Central memory CD4-positive, alpha-beta T cell (primary cell): ENCODE data around the gene GNGT2.

Experiments
- DNase-seq: peaks from one replicate; pipeline ENCODE4 v3.0.0; 2022
- total RNA-seq, 3 experiments: gene quantifications; one replicate each; lab custom pipeline; 2026; lab: John Stamatoyannopoulos, UW

Gene GNGT2
- 0.39 to 2.1 (median 0.76) reads per million in 3 experiments for total RNA-seq

DNA sequence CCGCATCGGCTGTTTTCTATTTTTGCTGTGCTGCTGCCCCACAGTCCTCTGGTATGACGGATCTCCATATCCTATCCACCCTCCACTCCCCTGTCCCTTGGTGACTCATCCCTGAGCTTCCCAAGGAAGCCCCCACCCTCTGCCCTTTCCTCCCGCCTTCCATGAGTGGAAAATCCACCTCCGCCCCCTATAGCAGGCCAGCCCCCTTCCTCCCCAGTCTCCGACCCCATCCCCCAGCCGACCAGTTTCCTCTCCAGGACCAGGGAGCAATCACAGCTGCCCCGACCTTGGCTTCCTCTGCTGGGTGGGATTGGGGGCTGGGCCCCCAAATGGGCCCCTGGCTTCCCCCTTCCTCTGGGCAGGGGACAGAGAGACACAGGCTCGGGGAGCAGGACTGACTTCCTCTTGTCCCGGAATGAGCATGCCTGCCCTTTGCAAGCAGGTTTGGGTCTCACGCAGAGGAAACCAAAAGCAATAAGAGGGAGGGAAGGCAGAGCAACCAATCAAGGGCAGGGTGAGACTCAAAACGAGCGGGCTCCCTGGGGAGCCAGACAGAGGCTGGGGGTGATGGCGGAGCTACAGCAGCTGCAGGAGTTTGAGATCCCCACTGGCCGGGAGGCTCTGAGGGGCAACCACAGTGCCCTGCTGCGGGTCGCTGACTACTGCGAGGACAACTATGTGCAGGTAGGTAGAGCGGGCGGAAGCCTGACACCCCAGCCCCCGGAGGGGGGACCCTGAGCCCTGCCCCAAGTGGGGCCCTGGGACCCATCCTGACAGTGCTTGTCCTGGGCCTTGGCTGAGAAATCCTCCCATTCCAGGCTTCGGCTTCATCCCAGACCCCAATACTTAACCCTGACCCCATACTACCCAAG is at the start of gene GNGT2, which contains the start of gene ABI3:
Gene GNGT2 (minus strand): TSS at position 417 of the 872 bp plus-strand sequence. CDS start 3,152 bp downstream, outside the sequence.
Gene ABI3 (plus strand): TSS at position 550 of the 872 bp plus-strand sequence. CDS start 18 bp downstream, at position 568.
- DNase-seq, result peak; percentile 65

DNA sequence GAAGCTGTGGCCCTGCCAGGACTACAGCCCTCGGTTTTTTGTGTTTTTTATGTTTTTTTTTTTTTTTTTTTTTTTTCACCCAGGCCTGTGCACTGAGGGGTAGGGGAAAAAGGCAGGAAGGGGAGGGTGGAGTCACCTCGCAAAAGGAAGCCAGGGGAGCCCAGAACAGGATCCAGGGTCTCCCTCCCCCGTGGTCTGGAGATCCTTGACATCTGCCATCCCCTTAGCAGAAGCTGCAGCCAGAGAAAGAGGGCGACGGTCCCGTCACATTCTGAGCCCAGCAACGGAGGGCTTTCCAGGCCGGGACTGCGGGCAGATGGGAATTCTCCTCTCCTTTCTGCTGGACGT is 49.3 kb upstream of the GNGT2 start:
- DNase-seq, result no peak

DNA sequence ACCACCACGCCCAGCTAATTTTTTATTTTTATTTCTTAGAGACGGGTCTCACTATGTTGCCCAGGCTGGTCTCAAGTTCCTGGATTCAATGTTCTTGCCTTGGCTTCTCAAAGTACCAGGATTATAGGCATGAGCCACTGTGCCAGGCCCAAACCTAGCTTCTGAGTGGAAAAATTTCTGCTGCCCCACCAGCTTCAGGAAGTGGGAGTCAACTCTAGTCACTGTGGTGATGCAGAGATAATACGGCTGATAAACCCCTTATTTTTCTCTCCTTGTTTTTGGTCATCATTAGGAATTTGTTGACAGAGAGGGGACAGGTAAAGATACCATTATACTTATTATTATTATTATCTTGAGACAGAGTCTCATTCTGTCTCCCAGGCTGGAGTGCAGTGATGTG is 48.0 kb upstream of the GNGT2 start:
- no peak for DNase-seq

GRCh38 chr17:49255125-49255524 is 44.8 kb upstream of the GNGT2 start:
- no peak for DNase-seq

DNA sequence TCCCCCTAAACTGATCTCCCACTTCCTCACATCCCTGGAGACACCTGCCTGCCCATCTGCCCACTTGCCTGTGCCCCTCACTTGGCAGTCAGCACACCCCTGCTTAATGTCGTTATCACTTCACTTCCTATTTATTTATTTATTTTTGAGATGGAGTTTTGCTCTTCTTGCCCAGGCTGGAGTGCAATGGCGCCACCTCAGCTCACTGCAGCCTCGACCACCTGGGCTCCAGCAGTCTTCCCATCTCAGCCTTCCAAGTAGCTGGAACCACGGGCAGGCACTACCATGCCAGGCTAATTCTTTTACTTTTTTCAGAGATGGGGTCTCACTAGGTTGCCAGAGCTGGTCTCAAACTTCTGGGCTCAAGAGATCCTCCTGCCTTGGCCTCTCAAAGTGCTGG is 43.7 kb upstream of the GNGT2 start:
- DNase-seq, result no peak

GRCh38 chr17:49252148-49252695 is 41.8 kb upstream of the GNGT2 start:
- no peak for DNase-seq

DNA sequence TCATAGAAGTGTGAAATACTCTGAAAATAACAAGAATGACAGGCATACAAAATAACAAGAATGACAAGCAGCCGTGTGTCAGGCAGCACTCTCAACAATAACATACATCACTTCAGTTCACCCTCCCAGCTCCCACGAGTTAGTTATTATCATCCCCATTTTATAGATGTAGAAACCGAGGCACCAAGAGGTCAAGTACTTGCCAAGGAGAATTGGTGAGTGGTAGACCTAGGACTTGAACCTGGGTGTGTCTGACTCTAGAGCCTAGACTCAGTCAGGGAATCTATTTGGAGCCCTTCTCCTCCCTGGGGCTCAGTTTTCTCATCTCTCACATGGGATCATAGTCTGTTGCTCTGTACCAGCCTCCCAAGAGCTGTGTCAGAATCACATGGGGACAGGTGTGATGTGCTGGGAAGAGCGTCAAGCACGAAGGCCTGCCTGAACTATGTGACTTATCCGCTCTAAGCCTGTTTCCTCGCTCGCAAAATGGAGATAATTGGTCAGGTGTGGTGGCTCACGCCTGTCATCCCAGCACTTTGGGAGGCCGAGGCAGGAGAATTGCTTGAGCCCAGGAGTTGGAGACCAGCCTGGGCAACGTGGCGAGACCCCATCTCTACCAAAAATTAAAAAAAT is 39.6 kb upstream of the GNGT2 start:
- no peak for DNase-seq

- no peak for DNase-seq
Observed at GRCh38 chr17:49249292-49249794, 39.0 kb upstream of the GNGT2 start.

GRCh38 chr17:49247944-49248343 is 37.6 kb upstream of the GNGT2 start:
- no peak for DNase-seq

- no peak for DNase-seq
Observed at GRCh38 chr17:49244839-49245238, 34.5 kb upstream of the GNGT2 start.

DNA sequence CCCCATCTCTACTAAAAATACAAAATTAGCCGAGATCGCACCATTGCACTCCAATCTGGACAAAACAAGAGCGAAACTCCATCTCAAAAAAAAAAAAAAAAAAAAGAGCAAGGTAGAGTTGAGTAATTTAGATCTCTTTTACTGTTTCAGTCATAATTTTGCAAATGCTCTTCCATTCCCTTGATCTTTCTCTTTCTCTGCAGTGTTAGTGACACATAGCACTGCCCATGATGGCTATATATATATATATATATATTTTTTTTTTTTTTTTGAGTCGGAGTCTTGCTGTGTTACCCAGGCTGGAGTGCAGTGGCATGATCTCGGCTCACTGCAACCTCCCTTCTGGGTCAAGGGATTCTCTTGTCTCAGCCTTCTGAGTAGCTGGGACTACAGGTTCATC is 32.4 kb upstream of the GNGT2 start:
- no peak for DNase-seq

GRCh38 chr17:49241692-49242397 is 31.5 kb upstream of the GNGT2 start:
- no peak for DNase-seq

- no peak for DNase-seq
Observed at GRCh38 chr17:49241040-49241439, 30.7 kb upstream of the GNGT2 start.

- DNase-seq, result no peak
Observed at GRCh38 chr17:49240619-49241018, 30.2 kb upstream of the GNGT2 start.

DNA sequence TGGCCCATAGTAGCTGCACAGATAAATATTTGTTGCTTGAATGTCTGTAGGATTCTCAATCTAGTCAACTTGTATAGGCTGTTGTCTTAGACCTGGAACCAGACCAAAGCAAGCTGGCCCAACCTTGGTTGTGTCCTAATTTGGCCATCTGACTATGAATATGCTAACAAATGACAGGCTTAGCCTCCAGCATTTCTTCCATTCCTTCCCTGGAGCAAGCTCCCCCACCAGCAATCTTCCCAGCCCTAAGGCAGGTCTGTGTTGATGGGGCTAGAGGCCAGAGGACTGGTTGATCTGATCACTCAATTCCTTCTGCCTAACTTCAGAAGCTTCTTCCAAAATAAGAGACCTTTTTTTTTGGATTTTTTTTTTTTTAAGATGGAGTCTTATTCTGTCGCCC is 29.6 kb upstream of the GNGT2 start:
- DNase-seq, result no peak

GRCh38 chr17:49235896-49236295 is 25.5 kb upstream of the GNGT2 start:
- no peak for DNase-seq

- no peak for DNase-seq
Observed at GRCh38 chr17:49234509-49235080, 24.2 kb upstream of the GNGT2 start.

GRCh38 chr17:49231563-49231894 is 21.2 kb upstream of the GNGT2 start:
- no peak for DNase-seq

DNA sequence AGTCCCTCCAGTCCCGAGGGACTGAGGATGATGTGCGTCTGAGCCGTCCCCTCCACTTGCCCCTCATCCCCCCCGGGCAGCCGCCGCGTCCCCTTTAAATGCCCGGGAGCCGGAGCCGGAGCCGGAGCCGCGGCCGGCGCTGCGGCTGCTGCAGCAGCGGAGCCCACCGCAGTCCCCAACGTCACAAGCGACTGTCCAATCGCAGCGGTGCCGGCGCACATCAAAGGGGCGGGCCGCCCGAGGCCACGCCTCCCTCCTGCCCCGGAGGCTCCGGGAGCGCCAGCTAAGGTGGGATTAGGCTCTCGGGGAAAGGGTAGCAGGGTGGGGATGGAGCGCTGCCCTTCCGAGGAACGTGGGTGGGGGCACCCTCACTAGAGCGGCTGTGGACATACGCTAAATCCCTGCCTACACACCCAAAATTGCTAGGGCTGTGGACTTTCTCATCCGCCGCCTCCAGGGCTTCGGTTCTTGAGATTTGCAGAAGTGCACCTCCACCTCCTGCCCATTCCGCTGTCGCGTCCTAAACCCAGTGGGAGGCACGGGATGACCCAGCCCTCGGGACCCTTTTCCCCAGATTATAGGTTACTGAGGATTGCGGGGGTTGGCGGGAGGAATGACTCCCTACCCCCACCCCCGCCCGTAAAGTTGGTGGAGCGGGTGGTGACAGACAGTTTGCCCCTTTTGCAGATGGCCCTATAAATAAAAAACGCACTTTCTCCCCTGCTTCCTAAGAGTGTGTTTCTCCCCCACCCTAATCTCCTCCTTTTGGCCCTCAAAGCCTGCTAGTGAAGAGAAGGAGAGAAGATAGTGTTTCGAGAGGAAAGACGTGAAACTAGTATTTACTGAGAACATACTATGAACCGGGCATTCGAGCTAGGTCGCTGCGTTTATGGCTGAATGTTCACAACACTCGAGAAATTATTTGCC is 20.5 kb upstream of the GNGT2 start, which contains the start of gene PHOSPHO1:
Gene PHOSPHO1 (minus strand): TSS at position 152 of the 927 bp plus-strand sequence. CDS start 4,096 bp downstream, outside the sequence.
- DNase-seq, result peak; percentile 79

- DNase-seq, result no peak
Observed at GRCh38 chr17:49229805-49230600, 19.6 kb upstream of the GNGT2 start.
